ENCODE data around the gene NUBP1.
"Not testable (repeated sequence)": the region's sequence is repeated elsewhere in the genome, so short reads cannot be mapped to it uniquely, and the experiment has no call there.

NUBP1 gene

DNA sequence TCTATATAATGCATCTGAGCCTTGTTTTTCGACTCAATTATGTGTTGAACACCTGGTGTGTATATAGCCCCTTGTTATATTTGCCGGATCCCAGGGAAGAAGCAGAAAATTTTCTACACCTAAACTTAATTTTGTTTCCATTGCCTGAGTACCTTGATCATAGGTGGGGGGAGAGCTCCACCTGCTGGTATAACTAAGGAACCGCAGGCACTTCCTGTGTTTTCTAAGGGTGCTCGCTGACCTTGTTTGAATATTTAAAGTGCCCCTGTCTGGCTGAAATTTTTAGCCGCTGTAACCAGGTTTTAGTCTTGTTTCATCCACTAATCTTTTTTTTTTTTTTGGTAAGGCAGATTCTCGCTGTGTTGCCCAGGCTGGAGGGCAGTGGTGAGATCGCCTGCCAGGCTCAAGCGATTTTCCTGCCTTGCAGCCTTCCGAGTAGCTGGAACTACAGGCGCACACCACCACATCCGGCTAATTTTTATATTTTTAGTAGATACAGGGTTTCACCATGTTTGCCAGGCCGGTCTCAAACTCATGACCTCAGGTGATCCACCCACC, 6.5 kb upstream of the NUBP1 start:
- H3K36me3 ChIP-seq (ENCODE audit: control insufficient read depth in 5 of 5, insufficient read depth in 5 of 5, low read length in 5 of 5) = no peaks in the 10 kb centered on the region
- peak overlapping the region in 3 of 5 donors; percentile 3 to 36 (median 22) for H3K4me3 ChIP-seq (ENCODE audit: low read depth in 1 of 5, low read length in 5 of 5)
- peak overlapping the region; percentile 82 for H3K27ac ChIP-seq (ENCODE audit: low read depth, low read length)

DNA sequence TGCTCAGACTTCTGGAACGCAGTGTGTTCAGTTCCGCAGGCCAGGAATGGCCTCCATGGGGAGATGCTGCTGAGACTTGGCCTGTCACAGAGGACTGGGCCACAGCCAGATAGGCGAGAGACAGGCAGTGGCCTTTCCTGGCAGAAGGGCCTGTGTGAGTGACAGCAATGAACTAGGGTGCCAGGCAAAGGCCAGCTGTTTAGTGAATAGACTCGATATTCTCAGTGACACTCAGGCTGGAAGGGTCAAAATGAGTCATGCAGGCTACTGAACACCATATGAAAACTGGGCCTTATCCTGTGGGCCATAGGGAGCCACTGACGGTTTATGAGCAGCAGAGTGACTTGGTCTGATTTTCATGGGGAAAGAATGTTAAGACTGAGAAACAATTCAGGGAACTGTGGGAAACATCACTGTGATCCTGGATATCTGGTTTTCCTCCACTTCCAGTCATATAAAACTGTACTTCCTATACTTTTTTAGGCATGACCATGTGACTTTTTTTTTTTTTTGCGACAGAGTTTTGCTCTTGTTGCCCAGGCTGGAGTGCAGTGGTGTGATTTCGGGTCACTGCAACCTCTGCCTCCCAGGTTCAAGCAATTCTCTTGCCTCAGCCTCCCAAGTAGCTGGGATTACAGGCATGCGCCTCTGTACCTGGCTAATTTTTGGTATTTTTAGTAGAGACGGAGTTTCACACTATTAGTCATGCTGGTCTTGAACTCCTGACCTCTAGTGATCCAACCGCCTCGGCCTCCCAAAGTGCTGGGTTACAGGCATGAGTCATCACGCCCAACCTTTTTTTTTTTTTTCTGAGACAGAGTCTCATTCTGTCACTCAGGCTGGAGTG, 5.2 kb upstream of the NUBP1 start:
- Histone ChIP-seq H3K9me3 (ENCODE audit: control insufficient read depth in 5 of 5, low read length in 5 of 5) (no peaks in the 10 kb centered on the region), H3K27ac (ENCODE audit: low read depth, low read length) (peak overlapping the region; percentile 82), H3K4me3 (ENCODE audit: low read depth in 1 of 5, low read length in 5 of 5) (no peak overlapping the region), H3K4me1 (ENCODE audit: control insufficient read depth in 5 of 5, insufficient read depth in 5 of 5, low read length in 5 of 5) (peaks cover 5 to 24% (median 22%) of the 10 kb centered on the region in 5 donors), H3K27me3 (ENCODE audit: control insufficient read depth in 5 of 5, insufficient read depth in 4 of 5, low read length in 5 of 5) (no peaks in the 10 kb centered on the region), H3K36me3 (ENCODE audit: control insufficient read depth in 5 of 5, insufficient read depth in 5 of 5, low read length in 5 of 5) (no peaks in the 10 kb centered on the region), H3K9ac (ENCODE audit: low read length in 5 of 5) (peak overlapping the region in 3 of 5 donors; percentile 4 to 56 (median 20))

More for the DNA sequence above, 6.5 kb upstream of the NUBP1 start:
- Histone ChIP-seq H3K27me3 (ENCODE audit: control insufficient read depth in 5 of 5, insufficient read depth in 4 of 5, low read length in 5 of 5) (no peaks in the 10 kb centered on the region), H3K9me3 (ENCODE audit: control insufficient read depth in 5 of 5, low read length in 5 of 5) (no peaks in the 10 kb centered on the region), H3K4me1 (ENCODE audit: control insufficient read depth in 5 of 5, insufficient read depth in 5 of 5, low read length in 5 of 5) (peaks cover 5 to 20% (median 17%) of the 10 kb centered on the region in 5 donors), H3K9ac (ENCODE audit: low read length in 5 of 5) (peak overlapping the region in 3 of 5 donors; percentile 38 to 59 (median 56))

DNA sequence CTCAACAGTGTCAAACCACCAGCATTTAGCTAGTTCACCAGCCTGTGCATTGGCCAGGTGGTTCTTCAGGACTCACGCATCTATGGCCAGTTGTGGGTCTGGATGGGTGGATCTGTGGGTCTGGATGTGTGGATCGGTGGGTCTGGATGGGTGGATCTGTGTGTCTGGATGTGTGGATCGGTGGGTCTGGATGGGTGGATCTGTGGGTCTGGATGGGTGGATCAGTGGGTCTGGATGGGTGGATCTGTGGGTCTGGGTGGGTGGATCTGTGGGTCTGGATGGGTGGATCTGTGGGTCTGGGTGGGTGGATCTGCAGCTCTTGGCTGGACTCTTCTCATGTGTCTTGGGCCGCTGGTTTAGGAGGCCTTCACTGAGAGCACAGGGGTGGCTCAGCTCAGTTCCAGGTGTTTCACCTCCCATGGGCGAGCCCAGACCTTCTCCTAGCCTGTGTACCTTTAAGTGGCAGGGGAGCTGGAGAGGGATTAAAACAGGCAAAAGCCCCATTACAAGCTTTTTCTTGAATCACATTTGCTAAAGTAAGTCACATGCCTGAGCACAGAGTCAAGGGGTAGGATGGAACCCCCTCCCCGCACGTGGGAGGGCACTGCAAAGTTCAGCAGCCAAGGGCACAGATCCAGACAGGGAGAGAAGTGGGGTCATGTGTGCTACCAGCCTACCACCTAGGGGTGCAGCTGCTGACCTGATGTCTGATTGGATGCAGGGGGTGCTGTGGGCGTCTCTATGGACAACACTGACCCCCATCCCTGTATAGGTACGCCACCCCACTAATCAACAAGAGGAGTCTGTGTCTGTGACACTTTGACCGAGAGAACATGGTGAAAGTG, 3.4 kb upstream of the NUBP1 start:
- peaks cover 0 to 3% (median 0%) of the 10 kb centered on the region in 5 donors for H3K27me3 ChIP-seq (ENCODE audit: control insufficient read depth in 5 of 5, insufficient read depth in 4 of 5, low read length in 5 of 5)
- H3K27ac ChIP-seq (ENCODE audit: low read depth, low read length) = no peak overlapping the region
- peaks cover 7 to 33% (median 32%) of the 10 kb centered on the region in 5 donors for H3K4me1 ChIP-seq (ENCODE audit: control insufficient read depth in 5 of 5, insufficient read depth in 5 of 5, low read length in 5 of 5)
- no peaks in the 10 kb centered on the region for H3K9me3 ChIP-seq (ENCODE audit: control insufficient read depth in 5 of 5, low read length in 5 of 5)
- no peak overlapping the region for H3K9ac ChIP-seq (ENCODE audit: low read length in 5 of 5)
- no peaks in the 10 kb centered on the region for H3K36me3 ChIP-seq (ENCODE audit: control insufficient read depth in 5 of 5, insufficient read depth in 5 of 5, low read length in 5 of 5)
- no peak overlapping the region for H3K4me3 ChIP-seq (ENCODE audit: low read depth in 1 of 5, low read length in 5 of 5)

DNA sequence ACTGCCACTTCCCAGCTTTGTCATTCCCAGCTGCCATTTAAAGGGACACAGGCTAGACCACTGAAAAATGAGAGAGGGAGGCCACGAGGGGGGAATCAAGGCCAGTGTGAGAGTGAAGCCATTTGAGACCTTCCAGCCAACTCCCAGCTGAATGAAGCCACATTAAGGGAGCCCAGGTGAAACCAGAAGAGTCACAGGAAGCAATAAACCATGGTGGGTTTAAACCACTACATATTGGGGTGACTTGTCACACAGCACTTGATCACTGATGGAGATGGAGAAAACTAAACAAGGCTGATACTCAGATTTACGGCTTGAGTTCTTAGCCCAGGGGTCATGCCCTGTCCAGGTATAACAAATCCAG, 2.8 kb upstream of the NUBP1 start:
- Histone ChIP-seq H3K4me3 (ENCODE audit: low read depth in 1 of 5, low read length in 5 of 5) (no peak overlapping the region), H3K27me3 (ENCODE audit: control insufficient read depth in 5 of 5, insufficient read depth in 4 of 5, low read length in 5 of 5) (peaks cover 0 to 3% (median 0%) of the 10 kb centered on the region in 5 donors), H3K9ac (ENCODE audit: low read length in 5 of 5) (no peak overlapping the region), H3K9me3 (ENCODE audit: control insufficient read depth in 5 of 5, low read length in 5 of 5) (no peaks in the 10 kb centered on the region), H3K27ac (ENCODE audit: low read depth, low read length) (no peak overlapping the region), H3K4me1 (ENCODE audit: control insufficient read depth in 5 of 5, insufficient read depth in 5 of 5, low read length in 5 of 5) (peaks cover 7 to 39% (median 32%) of the 10 kb centered on the region in 5 donors), H3K36me3 (ENCODE audit: control insufficient read depth in 5 of 5, insufficient read depth in 5 of 5, low read length in 5 of 5) (no peaks in the 10 kb centered on the region)

DNA sequence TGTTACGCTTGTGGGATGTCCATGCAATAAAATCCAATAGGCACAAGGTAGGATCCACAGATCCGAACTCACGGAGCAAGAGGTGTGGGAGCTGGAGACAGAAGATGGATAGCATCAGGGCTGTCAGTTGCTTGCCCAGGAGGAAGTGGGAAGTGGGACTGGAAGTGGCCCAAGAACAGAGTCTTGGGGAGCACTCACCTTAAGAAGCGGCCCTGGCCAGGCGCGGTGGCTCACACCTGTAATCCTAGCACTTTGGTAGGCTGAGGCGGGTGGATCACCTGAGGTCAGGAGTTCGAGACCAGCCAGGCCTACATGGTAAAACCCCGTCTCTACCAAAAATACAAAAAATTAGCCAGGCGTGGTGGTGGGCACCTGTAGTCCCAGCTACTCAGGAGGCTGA, 2.4 kb upstream of the NUBP1 start:
- not testable (repeated sequence) for H3K27me3 ChIP-seq (ENCODE audit: control insufficient read depth in 5 of 5, insufficient read depth in 4 of 5, low read length in 5 of 5); H3K36me3 ChIP-seq (ENCODE audit: control insufficient read depth in 5 of 5, insufficient read depth in 5 of 5, low read length in 5 of 5); H3K27ac ChIP-seq (ENCODE audit: low read depth, low read length); H3K9ac ChIP-seq (ENCODE audit: low read length in 5 of 5); H3K9me3 ChIP-seq (ENCODE audit: control insufficient read depth in 5 of 5, low read length in 5 of 5); H3K4me3 ChIP-seq (ENCODE audit: low read depth in 1 of 5, low read length in 5 of 5)
- H3K4me1 ChIP-seq (ENCODE audit: control insufficient read depth in 5 of 5, insufficient read depth in 5 of 5, low read length in 5 of 5) = peaks cover 7 to 43% (median 34%) of the 10 kb centered on the region in 5 donors

DNA sequence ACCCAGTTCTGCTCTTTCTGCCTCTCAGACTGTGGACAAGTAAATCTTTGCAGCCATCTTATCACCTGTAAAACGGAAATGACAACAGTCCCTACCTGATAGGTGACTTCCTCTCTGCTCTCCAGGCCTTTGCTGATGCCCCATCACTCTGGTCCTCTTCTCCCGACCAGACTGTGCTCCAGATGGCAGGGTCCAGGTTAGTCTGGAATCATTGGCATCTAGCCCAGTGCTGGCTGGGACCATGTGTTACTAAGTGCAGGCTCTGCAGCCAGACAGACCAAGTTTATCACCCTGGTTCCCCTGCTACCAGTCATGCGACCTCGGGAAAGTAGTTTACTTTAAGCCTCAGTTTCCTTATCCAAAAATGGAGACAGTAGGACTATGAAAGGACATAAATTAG, 1.8 kb upstream of the NUBP1 start:
- Histone ChIP-seq H3K36me3 (ENCODE audit: control insufficient read depth in 5 of 5, insufficient read depth in 5 of 5, low read length in 5 of 5) (peaks cover 0 to 4% (median 0%) of the 10 kb centered on the region in 5 donors), H3K9me3 (ENCODE audit: control insufficient read depth in 5 of 5, low read length in 5 of 5) (no peaks in the 10 kb centered on the region), H3K9ac (ENCODE audit: low read length in 5 of 5) (no peak overlapping the region), H3K4me3 (ENCODE audit: low read depth in 1 of 5, low read length in 5 of 5) (no peak overlapping the region), H3K27ac (ENCODE audit: low read depth, low read length) (no peak overlapping the region), H3K4me1 (ENCODE audit: control insufficient read depth in 5 of 5, insufficient read depth in 5 of 5, low read length in 5 of 5) (peaks cover 7 to 44% (median 36%) of the 10 kb centered on the region in 5 donors), H3K27me3 (ENCODE audit: control insufficient read depth in 5 of 5, insufficient read depth in 4 of 5, low read length in 5 of 5) (peaks cover 0 to 3% (median 0%) of the 10 kb centered on the region in 5 donors)

DNA sequence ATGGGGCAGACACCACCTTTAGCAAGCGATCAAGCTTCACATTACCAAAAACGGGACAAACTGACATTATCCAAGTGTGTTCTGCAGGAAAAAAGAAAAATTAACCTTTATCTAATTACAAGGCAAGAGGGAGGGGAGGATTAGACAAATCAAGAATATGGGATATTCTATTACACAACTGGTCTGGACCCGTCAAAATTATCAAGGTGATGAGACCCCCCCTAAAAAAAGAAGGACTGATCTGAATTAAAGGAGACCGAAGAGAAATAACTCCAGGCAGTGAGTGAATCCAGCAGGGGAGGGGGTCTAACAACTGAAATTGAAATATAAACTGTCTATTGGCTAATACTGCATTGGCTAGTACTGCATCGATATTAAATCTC, 424 bp upstream of the NUBP1 start:
- H3K27me3 ChIP-seq (ENCODE audit: control insufficient read depth in 5 of 5, insufficient read depth in 4 of 5, low read length in 5 of 5) = peaks cover 0 to 3% (median 0%) of the 10 kb centered on the region in 5 donors
- peaks cover 5 to 33% (median 27%) of the 10 kb centered on the region in 5 donors for H3K4me1 ChIP-seq (ENCODE audit: control insufficient read depth in 5 of 5, insufficient read depth in 5 of 5, low read length in 5 of 5)
- no peaks in the 10 kb centered on the region for H3K9me3 ChIP-seq (ENCODE audit: control insufficient read depth in 5 of 5, low read length in 5 of 5)
- H3K27ac ChIP-seq (ENCODE audit: low read depth, low read length) = peak overlapping the region; percentile 98
- H3K4me3 ChIP-seq (ENCODE audit: low read depth in 1 of 5, low read length in 5 of 5) = peak overlapping the region; percentile 25 to 85 (median 79)
- peaks cover 0 to 15% (median 11%) of the 10 kb centered on the region in 5 donors for H3K36me3 ChIP-seq (ENCODE audit: control insufficient read depth in 5 of 5, insufficient read depth in 5 of 5, low read length in 5 of 5)
- peak overlapping the region; percentile 10 to 99 (median 95) for H3K9ac ChIP-seq (ENCODE audit: low read length in 5 of 5)

DNA sequence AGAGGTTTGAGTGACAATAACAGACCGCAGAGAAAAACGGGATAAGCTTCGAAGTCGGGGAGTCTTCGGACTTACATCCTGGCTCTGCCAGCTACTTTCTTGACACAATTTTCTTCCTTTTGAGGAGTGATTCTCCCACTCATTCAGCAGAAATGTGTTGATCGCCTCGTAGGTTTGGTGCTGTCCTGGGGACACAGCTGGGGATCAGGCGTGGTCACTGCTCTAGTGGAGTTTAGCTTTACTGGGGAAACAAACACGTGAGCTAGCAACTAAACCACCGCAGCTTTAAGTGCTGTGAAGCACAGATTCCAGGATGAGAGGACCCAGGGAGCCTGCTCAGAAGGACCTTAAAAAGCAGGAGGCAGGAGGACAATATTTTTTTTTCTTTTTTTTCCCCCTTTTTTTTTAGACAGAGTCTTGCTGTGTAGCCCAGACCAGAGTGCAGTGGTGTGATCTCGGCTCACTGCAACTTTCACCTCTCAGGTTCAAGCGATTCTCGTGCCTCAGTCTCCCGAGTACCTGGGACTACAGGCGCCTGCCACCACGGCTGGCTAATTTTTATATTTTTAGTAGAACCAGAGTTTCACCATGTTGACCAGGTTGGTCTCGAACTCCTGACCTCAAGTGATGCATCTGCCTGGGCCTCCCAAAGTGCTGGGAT, 858 bp downstream of the NUBP1 start:
- Histone ChIP-seq H3K9me3 (ENCODE audit: control insufficient read depth in 5 of 5, low read length in 5 of 5) (no peaks in the 10 kb centered on the region), H3K36me3 (ENCODE audit: control insufficient read depth in 5 of 5, insufficient read depth in 5 of 5, low read length in 5 of 5) (peaks cover 3 to 28% (median 23%) of the 10 kb centered on the region in 5 donors), H3K4me1 (ENCODE audit: control insufficient read depth in 5 of 5, insufficient read depth in 5 of 5, low read length in 5 of 5) (peaks cover 2 to 33% (median 24%) of the 10 kb centered on the region in 5 donors), H3K27me3 (ENCODE audit: control insufficient read depth in 5 of 5, insufficient read depth in 4 of 5, low read length in 5 of 5) (peaks cover 0 to 3% (median 0%) of the 10 kb centered on the region in 5 donors), H3K9ac (ENCODE audit: low read length in 5 of 5) (peak overlapping the region; percentile 8 to 79 (median 65)), H3K4me3 (ENCODE audit: low read depth in 1 of 5, low read length in 5 of 5) (peak overlapping the region; percentile 61 to 84 (median 79)), H3K27ac (ENCODE audit: low read depth, low read length) (peak overlapping the region; percentile 98)

DNA sequence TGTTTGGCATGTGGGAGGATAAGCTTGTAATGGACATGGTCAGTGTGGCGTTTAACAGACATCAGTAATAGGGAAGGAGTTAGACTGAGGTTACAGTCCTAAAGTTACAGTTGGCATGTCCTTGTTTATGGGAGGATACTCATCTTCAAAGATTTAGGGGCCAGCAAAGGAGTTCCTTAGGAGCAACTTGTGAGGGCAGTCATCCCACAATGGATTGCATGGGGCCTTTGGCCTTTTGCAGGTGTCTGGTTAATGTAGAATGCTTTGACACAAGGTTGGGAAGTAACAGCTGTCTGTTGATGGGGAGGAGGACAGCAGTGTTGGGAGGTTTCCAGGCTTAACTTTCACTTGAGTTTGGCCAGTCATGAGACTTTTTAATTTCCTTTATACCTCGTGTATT, 2.2 kb downstream of the NUBP1 start:
- no peak overlapping the region for H3K9ac ChIP-seq (ENCODE audit: low read length in 5 of 5)
- H3K4me3 ChIP-seq (ENCODE audit: low read depth in 1 of 5, low read length in 5 of 5) = no peak overlapping the region
- no peaks in the 10 kb centered on the region for H3K9me3 ChIP-seq (ENCODE audit: control insufficient read depth in 5 of 5, low read length in 5 of 5)
- H3K36me3 ChIP-seq (ENCODE audit: control insufficient read depth in 5 of 5, insufficient read depth in 5 of 5, low read length in 5 of 5) = peaks cover 3 to 38% (median 27%) of the 10 kb centered on the region in 5 donors
- peaks cover 2 to 45% (median 24%) of the 10 kb centered on the region in 5 donors for H3K4me1 ChIP-seq (ENCODE audit: control insufficient read depth in 5 of 5, insufficient read depth in 5 of 5, low read length in 5 of 5)
- peaks cover 0 to 3% (median 0%) of the 10 kb centered on the region in 5 donors for H3K27me3 ChIP-seq (ENCODE audit: control insufficient read depth in 5 of 5, insufficient read depth in 4 of 5, low read length in 5 of 5)
- H3K27ac ChIP-seq (ENCODE audit: low read depth, low read length) = no peak overlapping the region
